Activated CD4-positive, CD25-positive, alpha-beta regulatory T cell (primary cell): ENCODE results near the gene B2M.
"Not testable (repeated sequence)": the region's sequence is repeated elsewhere in the genome, so short reads cannot be mapped to it uniquely, and the experiment has no call there.

Experiments used
- DNase-seq, 4 experiments: peaks; one replicate each; lab custom pipeline; 2025; lab: John Stamatoyannopoulos, UW

B2M gene

DNA sequence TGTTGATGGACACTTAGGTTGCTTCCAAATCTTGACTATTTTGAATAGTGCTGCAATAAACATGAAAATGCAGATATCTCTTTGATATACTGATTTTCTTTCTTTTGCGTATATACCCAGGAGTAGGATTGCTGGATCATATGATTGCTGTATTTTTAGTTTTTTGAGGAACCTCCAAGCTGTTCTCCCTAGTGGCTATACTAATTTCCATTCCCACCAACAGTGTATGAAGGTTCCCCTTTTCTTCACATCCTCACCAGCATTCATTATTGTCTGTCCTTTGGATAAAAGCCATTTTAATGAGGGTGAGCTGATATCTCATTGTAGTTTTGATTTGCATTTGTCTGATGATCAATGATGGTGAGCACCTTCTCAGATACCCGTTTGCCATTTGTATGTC lies 12.7 kb upstream of the B2M start:
- DNase-seq, result no peak

DNA sequence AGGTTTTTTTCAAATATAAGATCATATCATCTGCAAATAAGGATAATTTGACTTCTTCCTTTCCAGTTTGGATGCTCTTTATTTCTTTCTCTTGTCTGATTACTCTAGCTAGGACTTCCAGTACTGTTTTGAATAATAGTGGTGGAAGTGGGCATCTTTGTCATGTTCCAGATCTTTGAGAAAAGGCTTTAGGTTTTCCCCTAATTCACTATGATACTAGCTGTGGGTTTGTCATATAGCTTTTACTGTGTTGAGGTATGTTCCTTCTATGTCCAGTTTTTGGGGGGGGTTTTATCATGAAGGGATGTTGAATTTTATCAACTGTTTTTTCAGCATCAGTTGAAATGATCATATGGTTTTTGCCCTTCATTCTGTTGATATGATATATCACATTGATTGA lies 10.6 kb upstream of the B2M start:
- DNase-seq, result not testable (repeated sequence)

- no peak for DNase-seq
These were observed 5.3 kb upstream of the B2M start for GRCh38 chr15:44705986-44706385.

DNA sequence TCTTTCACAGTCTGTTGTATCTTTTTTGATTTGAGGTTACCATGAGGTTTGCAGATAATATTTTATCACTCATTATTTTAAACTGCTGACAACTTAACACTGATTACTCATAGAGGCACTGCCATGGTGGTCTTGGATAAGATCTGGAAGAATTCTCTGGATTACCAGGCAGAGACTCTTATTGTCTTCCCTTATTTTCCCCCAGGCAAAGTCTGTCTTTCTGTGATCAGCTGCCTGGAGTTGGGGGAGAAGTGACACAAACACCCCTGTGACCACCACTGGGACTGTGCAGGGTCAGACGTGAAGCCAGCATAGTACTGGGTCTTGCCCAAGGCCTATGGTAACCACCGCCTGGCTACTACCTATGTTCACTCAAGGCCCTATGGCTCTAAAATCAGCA lies 4.9 kb upstream of the B2M start:
- DNase-seq, result no peak

DNA sequence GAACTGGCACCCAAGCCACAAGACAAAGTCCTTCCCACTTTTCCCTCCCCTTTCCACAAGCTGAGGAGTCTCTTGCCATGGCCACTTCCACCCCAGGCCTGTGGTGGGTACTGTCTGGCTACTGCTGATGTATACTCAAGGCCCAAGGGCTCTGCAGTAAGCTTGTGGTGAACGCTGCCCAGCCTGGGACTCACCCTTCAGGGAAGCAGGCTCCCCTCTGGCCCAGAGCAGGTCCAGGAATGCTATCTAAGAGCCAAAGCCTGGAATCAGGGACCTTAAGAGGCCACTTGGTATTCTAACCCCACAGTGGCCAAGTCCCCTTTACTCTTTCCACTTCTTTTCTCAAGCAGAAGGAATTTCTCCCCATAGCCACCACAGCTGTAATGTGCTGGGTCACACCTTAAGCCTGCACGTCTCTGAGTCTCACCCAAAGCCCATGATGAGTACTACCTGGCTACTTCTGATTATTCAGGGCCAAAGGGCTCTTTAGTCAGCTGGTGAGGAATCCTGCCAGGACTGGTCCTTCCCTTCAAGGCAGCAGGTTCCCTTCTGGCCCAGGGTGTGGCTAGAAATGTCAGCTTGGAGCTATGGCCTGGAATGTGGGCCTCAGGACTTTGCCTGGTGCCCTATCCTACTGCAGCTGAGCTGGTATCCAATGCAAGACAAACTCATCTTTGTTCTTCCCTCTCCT lies 4.2 kb upstream of the B2M start:
- DNase-seq, result no peak

DNA sequence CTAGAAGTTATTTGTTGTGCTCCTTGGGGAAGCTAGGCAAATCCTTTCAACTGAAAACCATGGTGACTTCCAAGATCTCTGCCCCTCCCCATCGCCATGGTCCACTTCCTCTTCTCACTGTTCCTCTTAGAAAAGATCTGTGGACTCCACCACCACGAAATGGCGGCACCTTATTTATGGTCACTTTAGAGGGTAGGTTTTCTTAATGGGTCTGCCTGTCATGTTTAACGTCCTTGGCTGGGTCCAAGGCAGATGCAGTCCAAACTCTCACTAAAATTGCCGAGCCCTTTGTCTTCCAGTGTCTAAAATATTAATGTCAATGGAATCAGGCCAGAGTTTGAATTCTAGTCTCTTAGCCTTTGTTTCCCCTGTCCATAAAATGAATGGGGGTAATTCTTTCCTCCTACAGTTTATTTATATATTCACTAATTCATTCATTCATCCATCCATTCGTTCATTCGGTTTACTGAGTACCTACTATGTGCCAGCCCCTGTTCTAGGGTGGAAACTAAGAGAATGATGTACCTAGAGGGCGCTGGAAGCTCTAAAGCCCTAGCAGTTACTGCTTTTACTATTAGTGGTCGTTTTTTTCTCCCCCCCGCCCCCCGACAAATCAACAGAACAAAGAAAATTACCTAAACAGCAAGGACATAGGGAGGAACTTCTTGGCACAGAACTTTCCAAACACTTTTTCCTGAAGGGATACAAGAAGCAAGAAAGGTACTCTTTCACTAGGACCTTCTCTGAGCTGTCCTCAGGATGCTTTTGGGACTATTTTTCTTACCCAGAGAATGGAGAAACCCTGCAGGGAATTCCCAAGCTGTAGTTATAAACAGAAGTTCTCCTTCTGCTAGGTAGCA lies 851 bp upstream of the B2M start:
- DNase-seq, result peak in 2 of 4 experiments; percentile 33 to 44

- DNase-seq, result peak; percentile 53 to 64 (median 58)
These were observed 527 bp downstream of the B2M start for GRCh38 chr15:44711743-44712345.

DNA sequence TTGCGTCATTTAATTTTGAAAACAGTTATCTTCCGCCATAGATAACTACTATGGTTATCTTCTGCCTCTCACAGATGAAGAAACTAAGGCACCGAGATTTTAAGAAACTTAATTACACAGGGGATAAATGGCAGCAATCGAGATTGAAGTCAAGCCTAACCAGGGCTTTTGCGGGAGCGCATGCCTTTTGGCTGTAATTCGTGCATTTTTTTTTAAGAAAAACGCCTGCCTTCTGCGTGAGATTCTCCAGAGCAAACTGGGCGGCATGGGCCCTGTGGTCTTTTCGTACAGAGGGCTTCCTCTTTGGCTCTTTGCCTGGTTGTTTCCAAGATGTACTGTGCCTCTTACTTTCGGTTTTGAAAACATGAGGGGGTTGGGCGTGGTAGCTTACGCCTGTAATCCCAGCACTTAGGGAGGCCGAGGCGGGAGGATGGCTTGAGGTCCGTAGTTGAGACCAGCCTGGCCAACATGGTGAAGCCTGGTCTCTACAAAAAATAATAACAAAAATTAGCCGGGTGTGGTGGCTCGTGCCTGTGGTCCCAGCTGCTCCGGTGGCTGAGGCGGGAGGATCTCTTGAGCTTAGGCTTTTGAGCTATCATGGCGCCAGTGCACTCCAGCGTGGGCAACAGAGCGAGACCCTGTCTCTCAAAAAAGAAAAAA lies 1.2 kb downstream of the B2M start:
- DNase-seq, result peak; percentile 37 to 55 (median 42)

GRCh38 chr15:44713006-44713966 lies 2.0 kb downstream of the B2M start:
- no peak for DNase-seq

- no peak for DNase-seq
These were observed 4.0 kb downstream of the B2M start for GRCh38 chr15:44715142-44715796.

DNA sequence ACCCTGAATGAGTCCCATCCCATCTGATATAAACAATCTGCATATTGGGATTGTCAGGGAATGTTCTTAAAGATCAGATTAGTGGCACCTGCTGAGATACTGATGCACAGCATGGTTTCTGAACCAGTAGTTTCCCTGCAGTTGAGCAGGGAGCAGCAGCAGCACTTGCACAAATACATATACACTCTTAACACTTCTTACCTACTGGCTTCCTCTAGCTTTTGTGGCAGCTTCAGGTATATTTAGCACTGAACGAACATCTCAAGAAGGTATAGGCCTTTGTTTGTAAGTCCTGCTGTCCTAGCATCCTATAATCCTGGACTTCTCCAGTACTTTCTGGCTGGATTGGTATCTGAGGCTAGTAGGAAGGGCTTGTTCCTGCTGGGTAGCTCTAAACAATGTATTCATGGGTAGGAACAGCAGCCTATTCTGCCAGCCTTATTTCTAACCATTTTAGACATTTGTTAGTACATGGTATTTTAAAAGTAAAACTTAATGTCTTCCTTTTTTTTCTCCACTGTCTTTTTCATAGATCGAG lies 4.5 kb downstream of the B2M start:
- no peak for DNase-seq

DNA sequence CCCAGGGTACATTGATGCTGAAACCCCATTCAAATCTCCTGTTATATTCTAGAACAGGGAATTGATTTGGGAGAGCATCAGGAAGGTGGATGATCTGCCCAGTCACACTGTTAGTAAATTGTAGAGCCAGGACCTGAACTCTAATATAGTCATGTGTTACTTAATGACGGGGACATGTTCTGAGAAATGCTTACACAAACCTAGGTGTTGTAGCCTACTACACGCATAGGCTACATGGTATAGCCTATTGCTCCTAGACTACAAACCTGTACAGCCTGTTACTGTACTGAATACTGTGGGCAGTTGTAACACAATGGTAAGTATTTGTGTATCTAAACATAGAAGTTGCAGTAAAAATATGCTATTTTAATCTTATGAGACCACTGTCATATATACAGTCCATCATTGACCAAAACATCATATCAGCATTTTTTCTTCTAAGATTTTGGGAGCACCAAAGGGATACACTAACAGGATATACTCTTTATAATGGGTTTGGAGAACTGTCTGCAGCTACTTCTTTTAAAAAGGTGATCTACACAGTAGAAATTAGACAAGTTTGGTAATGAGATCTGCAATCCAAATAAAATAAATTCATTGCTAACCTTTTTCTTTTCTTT lies 5.8 kb downstream of the B2M start:
- no peak for DNase-seq

DNA sequence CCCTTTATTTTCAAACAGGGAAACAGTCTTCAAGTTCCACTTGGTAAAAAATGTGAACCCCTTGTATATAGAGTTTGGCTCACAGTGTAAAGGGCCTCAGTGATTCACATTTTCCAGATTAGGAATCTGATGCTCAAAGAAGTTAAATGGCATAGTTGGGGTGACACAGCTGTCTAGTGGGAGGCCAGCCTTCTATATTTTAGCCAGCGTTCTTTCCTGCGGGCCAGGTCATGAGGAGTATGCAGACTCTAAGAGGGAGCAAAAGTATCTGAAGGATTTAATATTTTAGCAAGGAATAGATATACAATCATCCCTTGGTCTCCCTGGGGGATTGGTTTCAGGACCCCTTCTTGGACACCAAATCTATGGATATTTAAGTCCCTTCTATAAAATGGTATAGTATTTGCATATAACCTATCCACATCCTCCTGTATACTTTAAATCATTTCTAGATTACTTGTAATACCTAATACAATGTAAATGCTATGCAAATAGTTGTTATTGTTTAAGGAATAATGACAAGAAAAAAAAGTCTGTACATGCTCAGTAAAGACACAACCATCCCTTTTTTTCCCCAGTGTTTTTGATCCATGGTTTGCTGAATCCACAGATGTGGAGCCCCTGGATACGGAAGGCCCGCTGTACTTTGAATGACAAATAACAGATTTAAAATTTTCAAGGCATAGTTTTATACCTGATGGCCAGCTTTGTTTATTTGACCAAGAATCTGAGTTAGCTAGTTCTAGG lies 7.0 kb downstream of the B2M start:
- no peak for DNase-seq

GRCh38 chr15:44718927-44719292 lies 7.6 kb downstream of the B2M start:
- no peak for DNase-seq

GRCh38 chr15:44719293-44719999 lies 8.1 kb downstream of the B2M start:
- peak in 1 of 4 experiments; percentile 20 for DNase-seq

- DNase-seq, result not testable (repeated sequence)
These were observed 8.7 kb downstream of the B2M start for GRCh38 chr15:44720000-44720435.

GRCh38 chr15:44720460-44721176 lies 9.3 kb downstream of the B2M start:
- no peak for DNase-seq

- no peak for DNase-seq
These were observed 10.7 kb downstream of the B2M start for GRCh38 chr15:44722011-44722410.
